ENCODE data around the gene KRTAP1-5. TPM values are rescaled to one million over a fixed set of nuclear protein-coding genes. Genes with fewer than 3 reads are reported as not detected.

KRTAP1-5 gene, protein sequence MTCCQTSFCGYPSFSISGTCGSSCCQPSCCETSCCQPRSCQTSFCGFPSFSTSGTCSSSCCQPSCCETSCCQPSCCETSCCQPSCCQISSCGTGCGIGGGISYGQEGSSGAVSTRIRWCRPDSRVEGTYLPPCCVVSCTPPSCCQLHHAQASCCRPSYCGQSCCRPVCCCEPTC
- not detected in 5 replicates for total RNA-seq (2022; extraction: Qiagen RNA extraction; ENCODE audit: low read depth)

DNA sequence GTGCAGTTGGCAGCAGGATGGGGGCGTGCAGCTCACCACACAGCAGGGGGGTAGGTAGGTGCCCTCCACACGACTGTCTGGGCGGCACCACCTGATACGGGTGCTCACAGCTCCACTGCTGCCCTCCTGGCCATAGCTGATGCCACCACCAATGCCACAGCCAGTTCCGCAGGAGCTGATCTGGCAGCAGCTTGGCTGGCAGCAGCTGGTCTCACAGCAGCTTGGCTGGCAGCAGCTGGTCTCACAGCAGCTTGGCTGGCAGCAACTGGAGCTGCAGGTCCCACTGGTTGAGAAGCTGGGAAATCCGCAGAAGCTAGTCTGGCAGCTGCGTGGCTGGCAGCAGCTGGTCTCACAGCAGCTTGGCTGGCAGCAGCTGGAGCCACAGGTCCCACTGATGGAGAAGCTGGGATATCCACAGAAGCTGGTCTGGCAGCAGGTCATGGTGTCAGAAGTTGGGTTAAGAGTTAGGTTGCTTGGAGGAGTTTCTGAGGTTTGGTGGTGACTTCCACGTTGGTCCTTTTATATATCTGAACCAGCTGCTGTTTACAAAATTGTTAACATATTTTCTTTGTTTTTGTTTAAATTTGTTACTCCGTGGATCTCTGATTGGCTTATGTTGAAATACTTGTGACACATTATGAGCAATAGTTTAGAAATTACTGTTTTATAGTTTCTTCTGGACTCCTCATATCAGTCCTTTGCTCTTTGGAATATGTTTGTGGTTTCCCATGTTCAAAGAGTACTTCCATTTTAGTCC lies at the start of gene KRTAP1-5:
TSS of gene KRTAP1-5 (minus strand) at position 494 of the 757 bp plus-strand sequence. CDS start at position 441, 53 bp downstream.

DNA sequence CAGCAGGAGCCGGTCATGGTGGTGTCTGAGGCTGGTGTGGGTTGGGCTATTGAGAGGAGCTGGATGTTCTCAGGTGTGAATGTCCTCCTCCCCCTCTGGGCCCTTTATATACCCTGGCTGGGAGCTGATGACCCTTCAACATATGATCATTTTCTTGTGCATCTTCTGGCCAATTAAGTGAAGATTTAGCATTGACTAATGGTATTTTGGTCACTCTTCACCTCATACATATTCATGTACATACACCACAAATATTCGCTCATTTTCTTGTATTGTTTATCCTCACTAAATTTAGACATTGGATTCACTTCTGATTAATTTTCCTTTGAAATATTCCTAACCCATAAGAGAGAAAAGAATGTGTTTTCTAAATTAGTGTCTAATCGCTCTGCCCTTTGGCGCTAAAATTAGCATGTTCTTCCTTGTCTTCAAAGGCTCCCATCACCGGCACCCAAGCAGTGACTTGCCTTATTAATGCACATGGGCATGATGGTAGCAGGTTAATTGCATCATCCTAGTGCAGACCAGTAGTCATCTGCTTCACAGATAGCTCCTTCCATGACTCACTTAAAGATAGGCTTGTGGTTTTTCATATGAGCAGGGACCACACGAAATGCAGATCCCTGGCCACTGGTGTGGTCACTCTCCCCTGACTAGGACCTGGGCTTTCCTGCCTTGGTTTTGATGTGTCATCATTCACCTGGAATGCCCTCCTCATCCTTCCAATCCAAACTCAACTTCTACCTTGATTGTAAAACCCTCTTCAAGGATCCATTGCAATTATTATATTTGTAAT lies 39.0 kb upstream of the KRTAP1-5 start, which contains the start of gene KRTAP2-4:
TSS of gene KRTAP2-4 (minus strand) at position 51 of the 796 bp plus-strand sequence. CDS start at position 17, 34 bp downstream.

DNA sequence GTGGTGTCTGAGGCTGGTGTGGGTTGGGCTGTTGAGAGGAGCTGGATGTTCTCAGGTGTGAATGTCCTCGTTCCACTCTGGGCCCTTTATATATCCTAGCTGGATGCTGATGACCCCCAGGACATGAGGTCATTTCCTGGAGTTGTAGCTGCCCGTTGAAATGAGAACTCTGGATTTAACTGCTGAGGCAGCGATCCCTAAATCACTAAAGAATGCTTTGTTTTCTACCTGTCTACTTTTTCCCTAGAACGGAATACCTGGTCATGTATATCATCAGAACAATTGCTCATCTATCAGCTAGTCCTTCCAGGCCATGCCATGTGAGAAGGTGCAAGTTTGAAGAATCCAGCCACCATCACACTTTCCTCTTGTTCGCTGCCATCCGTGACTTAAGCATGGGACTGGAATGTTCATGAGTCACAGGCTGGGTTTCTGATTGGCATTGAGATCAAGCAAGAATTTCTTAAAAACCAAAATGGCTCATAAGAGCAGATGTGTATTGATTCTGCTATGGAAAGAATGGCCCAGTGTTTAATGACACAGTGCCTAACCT lies 33.1 kb upstream of the KRTAP1-5 start, which contains the start of gene KRTAP2-3:
TSS of gene KRTAP2-3 (minus strand) at position 63 of the 553 bp plus-strand sequence. CDS start 64 bp downstream, outside the sequence.

DNA sequence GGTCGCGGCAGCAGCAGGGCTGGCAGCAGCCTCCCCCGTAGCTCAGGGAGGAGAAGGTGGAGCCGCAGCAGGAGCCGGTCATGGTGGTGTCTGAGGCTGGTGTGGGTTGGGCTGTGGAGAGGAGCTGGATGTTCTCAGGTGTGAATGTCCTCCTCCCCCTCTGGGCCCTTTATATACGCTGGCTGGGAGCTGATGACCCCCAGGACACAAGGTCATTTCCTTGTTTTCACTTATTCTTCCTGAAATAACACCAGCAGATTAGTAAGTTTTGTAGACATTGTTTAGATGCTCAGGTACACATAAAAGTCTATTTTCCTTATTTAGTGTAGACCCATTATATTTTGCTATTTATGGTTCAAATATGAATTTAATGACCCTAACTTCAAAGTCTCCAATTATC lies 28.1 kb upstream of the KRTAP1-5 start, which contains the start of gene KRTAP2-2:
TSS of gene KRTAP2-2 (minus strand) at position 101 of the 400 bp plus-strand sequence. CDS start at position 82, 19 bp downstream.

DNA sequence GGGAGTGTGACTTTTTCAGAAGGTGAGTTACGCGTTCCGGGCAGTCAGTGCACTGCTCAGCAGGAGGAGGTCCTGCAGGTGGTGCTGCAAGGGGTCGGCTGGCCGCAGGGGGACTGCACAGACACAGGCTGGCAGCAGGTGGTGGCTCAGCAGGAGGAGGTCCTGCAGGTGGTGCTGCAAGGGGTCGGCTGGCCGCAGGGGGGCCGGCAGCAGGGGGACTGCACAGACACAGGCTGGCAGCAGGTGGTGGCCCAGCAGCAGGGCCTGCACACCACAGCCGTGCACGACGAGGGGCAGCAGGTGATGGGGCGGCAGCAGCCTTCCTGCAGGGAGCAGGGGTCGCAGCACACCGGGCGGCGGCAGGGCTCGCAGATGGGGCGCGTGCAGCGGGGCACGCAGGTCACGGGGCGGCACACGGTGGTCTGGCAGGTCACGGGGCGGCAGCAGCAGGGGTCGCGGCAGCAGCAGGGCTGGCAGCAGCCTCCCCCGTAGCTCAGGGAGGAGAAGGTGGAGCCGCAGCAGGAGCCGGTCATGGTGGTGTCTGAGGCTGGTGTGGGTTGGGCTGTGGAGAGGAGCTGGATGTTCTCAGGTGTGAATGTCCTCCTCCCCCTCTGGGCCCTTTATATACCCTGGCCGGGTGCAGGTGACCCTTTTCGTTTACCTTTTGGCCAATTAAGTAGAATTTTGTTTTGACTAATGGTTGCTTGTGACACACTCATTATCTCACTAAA lies 19.9 kb upstream of the KRTAP1-5 start, which contains the start of gene KRTAP2-1:
TSS of gene KRTAP2-1 (minus strand) at position 582 of the 731 bp plus-strand sequence. CDS start at position 533, 49 bp downstream.

DNA sequence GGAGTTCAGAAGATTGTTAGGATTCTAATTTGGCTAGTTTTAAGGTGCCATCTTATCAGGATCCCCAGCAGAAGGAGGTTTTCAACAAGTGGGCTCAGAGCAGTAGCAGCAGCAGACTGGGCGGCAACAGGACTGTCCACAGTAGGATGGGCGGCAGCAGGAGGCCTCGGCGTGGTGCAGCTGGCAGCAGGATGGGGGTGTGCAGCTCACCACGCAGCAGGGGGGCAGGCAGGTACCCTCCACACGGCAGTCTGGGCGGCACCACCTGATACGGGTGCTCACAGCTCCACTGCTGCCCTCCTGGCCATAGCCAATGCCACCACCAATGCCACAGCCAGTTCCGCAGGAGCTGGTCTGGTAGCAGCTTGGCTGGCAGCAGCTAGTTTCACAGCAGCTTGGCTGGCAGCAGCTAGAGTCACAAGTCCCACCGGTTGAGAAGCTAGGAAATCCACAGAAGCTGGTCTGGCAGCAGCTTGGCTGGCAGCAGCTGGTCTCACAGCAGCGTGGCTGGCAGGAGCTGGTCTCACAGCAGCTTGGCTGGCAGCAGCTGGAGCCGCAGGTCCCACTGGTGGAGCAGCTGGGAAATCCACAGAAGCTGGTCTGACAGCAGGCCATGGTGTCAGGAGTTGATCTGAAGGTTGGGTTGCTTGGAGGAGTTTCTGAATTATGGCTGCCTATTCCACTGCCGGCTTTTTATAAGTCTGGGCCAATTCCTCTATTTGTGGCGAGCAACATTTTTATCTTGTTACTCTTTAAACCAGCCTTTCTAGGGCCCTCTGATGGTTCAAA lies 14.0 kb upstream of the KRTAP1-5 start, which contains the start of gene KRTAP1-1:
TSS of gene KRTAP1-1 (minus strand) at position 668 of the 789 bp plus-strand sequence. CDS start at position 615, 53 bp downstream.

DNA sequence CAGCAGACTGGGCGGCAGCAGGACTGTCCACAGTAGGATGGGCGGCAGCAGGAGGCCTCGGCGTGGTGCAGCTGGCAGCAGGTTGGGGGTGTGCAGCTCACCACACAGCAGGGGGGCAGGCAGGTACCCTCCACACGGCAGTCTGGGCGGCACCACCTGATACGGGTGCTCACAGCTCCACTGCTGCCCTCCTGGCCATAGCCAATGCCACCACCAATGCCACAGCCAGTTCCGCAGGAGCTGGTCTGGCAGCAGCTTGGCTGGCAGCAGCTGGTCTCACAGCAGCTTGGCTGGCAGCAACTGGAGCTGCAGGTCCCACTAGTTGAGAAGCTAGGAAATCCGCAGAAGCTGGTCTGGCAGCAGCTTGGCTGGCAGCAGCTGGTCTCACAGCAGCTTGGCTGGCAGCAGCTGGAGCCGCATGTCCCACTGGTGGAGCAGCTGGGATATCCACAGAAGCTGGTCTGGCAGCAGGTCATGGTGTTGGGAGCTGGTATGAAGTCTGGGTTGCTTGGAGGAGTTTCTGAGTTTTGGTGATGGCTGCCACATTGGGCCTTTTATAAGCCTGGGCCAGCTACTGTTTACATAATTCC lies 7.4 kb upstream of the KRTAP1-5 start, which contains the start of gene KRTAP1-3:
TSS of gene KRTAP1-3 (minus strand) at position 529 of the 590 bp plus-strand sequence. CDS start at position 476, 53 bp downstream.

DNA sequence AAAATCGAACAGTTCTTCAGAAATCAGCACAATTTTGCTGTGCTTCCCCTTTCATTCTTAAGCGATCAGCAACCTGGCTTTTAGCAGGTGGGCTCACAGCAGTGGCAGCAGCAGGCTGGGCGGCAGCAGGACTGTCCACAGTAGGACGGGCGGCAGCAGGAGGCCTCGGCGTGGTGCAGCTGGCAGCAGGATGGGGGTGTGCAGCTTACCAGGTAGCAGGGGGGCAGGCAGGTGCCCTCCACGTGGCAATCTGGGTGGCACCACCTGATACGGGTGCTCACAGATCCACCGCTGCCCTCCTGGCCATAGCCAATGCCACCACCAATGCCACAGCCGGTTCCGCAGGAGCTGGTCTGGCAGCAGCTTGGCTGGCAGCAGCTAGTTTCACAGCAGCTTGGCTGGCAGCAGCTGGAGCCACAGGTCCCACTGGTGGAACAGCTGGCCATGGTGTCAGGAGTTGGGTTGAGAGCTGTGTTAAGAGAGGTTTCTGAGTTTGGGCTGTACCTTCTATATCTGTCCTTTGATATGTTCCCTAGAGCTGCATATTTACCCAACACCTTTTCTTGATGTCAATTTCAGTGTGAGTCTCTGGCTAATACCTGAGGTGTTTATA lies 2.7 kb upstream of the KRTAP1-5 start, which contains the start of gene KRTAP1-4:
TSS of gene KRTAP1-4 (minus strand) at position 563 of the 613 bp plus-strand sequence. CDS start at position 446, 117 bp downstream.

DNA sequence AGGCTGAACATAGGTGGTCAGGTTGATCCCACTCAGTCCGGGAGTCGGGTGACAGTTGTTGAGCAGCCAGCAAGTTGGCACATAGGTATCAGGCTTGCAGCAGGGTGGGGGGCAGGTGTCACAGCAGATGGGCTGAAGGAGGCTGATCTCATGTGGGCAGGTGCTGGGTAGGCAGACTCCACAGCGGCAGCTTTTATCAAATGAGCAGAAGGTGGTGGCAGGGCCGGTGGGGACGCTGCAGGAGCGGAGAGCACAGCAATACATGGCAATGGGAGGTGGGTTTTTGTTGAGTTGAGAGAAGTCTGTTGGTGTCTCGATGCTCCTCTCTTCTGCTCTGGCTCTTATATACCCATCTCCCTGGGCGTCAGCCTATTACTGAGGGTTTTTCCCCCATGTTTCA lies 18.2 kb downstream of the KRTAP1-5 start, which contains the start of gene KRTAP3-1:
TSS of gene KRTAP3-1 (minus strand) at position 318 of the 400 bp plus-strand sequence. CDS start at position 264, 54 bp downstream.

DNA sequence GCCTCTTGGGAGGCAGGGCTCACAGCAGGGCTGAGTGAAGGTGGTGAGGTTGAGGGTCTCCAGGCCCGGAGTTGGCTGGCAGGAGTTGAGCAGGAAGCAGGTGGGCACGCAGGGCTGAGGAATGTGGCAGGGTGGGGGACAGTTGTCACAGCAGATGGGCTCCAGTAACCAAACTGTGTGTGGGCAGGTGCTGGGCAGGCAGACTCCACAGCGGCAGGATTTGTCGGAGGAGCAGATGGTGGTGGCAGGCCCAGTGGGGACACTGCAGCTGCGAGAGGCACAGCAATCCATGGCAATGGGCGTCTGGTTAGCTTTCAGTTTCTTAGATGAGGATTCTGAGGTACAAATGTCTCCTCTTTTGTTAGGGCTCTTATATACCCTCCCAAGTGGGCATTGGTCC lies 27.4 kb downstream of the KRTAP1-5 start, which contains the start of gene KRTAP3-2:
TSS of gene KRTAP3-2 (minus strand) at position 344 of the 400 bp plus-strand sequence. CDS start at position 291, 53 bp downstream.

DNA sequence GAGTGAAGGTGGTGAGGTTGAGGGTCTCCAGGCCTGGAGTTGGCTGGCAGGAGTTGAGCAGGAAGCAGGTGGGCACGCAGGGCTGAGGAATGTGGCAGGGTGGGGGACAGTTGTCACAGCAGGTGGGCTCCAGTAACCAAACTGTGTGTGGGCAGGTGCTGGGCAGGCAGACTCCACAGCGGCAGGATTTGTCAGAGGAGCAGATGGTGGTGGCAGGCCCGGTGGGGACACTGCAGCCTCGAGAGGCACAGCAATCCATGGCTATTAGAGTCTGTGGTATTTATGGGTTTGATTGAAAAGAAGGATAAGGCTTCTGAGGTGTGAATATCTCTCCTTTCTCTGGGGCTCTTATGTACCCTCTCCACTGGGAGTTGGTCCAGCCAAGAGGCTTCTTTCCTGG lies 33.2 kb downstream of the KRTAP1-5 start, which contains the start of gene KRTAP3-3:
TSS of gene KRTAP3-3 (minus strand) at position 326 of the 400 bp plus-strand sequence. CDS start at position 259, 67 bp downstream.

DNA sequence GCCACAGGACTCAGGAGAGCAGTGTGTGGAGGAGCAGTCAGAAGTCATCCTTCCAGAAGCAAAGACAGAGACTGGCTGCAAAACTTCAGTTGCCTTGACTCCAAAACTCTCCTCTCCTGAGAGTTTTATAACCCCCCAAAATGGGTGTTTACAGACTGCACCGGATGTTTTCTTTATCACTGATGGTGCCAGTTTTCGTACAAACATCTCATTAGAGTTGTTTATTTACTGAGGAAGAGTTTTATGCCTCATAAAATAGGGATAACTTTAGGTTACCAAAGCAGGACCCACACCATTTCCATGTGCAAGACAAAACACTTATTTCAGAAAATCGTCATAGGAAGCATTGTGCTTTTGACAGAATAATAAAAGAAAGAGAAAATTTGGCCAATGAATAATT lies 42.8 kb downstream of the KRTAP1-5 start, which contains the start of gene KRT40:
TSS of gene KRT40 (minus strand) at position 101 of the 400 bp plus-strand sequence. CDS start at position 48, 53 bp downstream.

Other genes with a start within 250 kb of the KRTAP1-5 start
- not detected in 5 replicates for gene KRT27, start 244.7 kb downstream of the KRTAP1-5 start, total RNA-seq (2022; extraction: Qiagen RNA extraction; ENCODE audit: low read depth)
- not detected in 5 replicates for gene KRT28, start 227.2 kb downstream of the KRTAP1-5 start, total RNA-seq (2022; extraction: Qiagen RNA extraction; ENCODE audit: low read depth)
- gene KRT10, start 204.6 kb downstream of the KRTAP1-5 start, total RNA-seq (2022; extraction: Qiagen RNA extraction; ENCODE audit: low read depth), result 99.6 to 118 TPM (median 105 TPM) in 5 replicates
- not detected in 5 replicates for gene KRT12, start 160.0 kb downstream of the KRTAP1-5 start, total RNA-seq (2022; extraction: Qiagen RNA extraction; ENCODE audit: low read depth)
- 0.18 to 0.61 TPM (median 0.31 TPM) in 5 replicates for gene KRT20, start 142.0 kb downstream of the KRTAP1-5 start, total RNA-seq (2022; extraction: Qiagen RNA extraction; ENCODE audit: low read depth)
- 0.08 to 0.31 TPM (median 0.18 TPM) in 3 of 5 replicates, not detected in the others for gene KRT23, start 89.6 kb downstream of the KRTAP1-5 start, total RNA-seq (2022; extraction: Qiagen RNA extraction; ENCODE audit: low read depth)
- not detected in 5 replicates for gene KRT39, start 60.3 kb downstream of the KRTAP1-5 start, total RNA-seq (2022; extraction: Qiagen RNA extraction; ENCODE audit: low read depth)
- gene KRT40, start 42.9 kb downstream of the KRTAP1-5 start, total RNA-seq (2022; extraction: Qiagen RNA extraction; ENCODE audit: low read depth), result not detected in 5 replicates
- not detected in 5 replicates for gene KRTAP3-3, start 33.0 kb downstream of the KRTAP1-5 start, total RNA-seq (2022; extraction: Qiagen RNA extraction; ENCODE audit: low read depth)
- not detected in 5 replicates for gene KRTAP3-2, start 27.3 kb downstream of the KRTAP1-5 start, total RNA-seq (2022; extraction: Qiagen RNA extraction; ENCODE audit: low read depth)
- gene KRTAP3-1, start 18.1 kb downstream of the KRTAP1-5 start, total RNA-seq (2022; extraction: Qiagen RNA extraction; ENCODE audit: low read depth), result not detected in 5 replicates
- not detected in 5 replicates for gene KRTAP1-4, start 3.0 kb upstream of the KRTAP1-5 start, total RNA-seq (2022; extraction: Qiagen RNA extraction; ENCODE audit: low read depth)
- not detected in 5 replicates for gene KRTAP1-3, start 7.7 kb upstream of the KRTAP1-5 start, total RNA-seq (2022; extraction: Qiagen RNA extraction; ENCODE audit: low read depth)
- not detected in 5 replicates for gene KRTAP1-1, start 14.2 kb upstream of the KRTAP1-5 start, total RNA-seq (2022; extraction: Qiagen RNA extraction; ENCODE audit: low read depth)
- gene KRTAP2-1, start 20.1 kb upstream of the KRTAP1-5 start, total RNA-seq (2022; extraction: Qiagen RNA extraction; ENCODE audit: low read depth), result not detected in 5 replicates
- gene KRTAP2-2, start 28.0 kb upstream of the KRTAP1-5 start, total RNA-seq (2022; extraction: Qiagen RNA extraction; ENCODE audit: low read depth), result not detected in 5 replicates
- gene KRTAP2-3, start 32.9 kb upstream of the KRTAP1-5 start, total RNA-seq (2022; extraction: Qiagen RNA extraction; ENCODE audit: low read depth), result not detected in 5 replicates
- not detected in 5 replicates for gene KRTAP2-4, start 38.7 kb upstream of the KRTAP1-5 start, total RNA-seq (2022; extraction: Qiagen RNA extraction; ENCODE audit: low read depth)
- not detected in 5 replicates for gene KRTAP4-7, start 56.9 kb upstream of the KRTAP1-5 start, total RNA-seq (2022; extraction: Qiagen RNA extraction; ENCODE audit: low read depth)
- not detected in 5 replicates for gene KRTAP4-8, start 70.9 kb upstream of the KRTAP1-5 start, total RNA-seq (2022; extraction: Qiagen RNA extraction; ENCODE audit: low read depth)
- not detected in 5 replicates for gene KRTAP4-16, start 75.0 kb upstream of the KRTAP1-5 start, total RNA-seq (2022; extraction: Qiagen RNA extraction; ENCODE audit: low read depth)
- not detected in 5 replicates for gene KRTAP4-9, start 78.2 kb upstream of the KRTAP1-5 start, total RNA-seq (2022; extraction: Qiagen RNA extraction; ENCODE audit: low read depth)
- gene KRTAP4-11, start 91.2 kb upstream of the KRTAP1-5 start, total RNA-seq (2022; extraction: Qiagen RNA extraction; ENCODE audit: low read depth), result not detected in 5 replicates
- gene KRTAP4-12, start 97.0 kb upstream of the KRTAP1-5 start, total RNA-seq (2022; extraction: Qiagen RNA extraction; ENCODE audit: low read depth), result not detected in 5 replicates
- not detected in 5 replicates for gene KRTAP4-6, start 113.3 kb upstream of the KRTAP1-5 start, total RNA-seq (2022; extraction: Qiagen RNA extraction; ENCODE audit: low read depth)
- gene KRTAP4-5, start 122.6 kb upstream of the KRTAP1-5 start, total RNA-seq (2022; extraction: Qiagen RNA extraction; ENCODE audit: low read depth), result not detected in 5 replicates
- gene KRTAP4-4, start 133.5 kb upstream of the KRTAP1-5 start, total RNA-seq (2022; extraction: Qiagen RNA extraction; ENCODE audit: low read depth), result not detected in 5 replicates
- gene KRTAP4-3, start 141.0 kb upstream of the KRTAP1-5 start, total RNA-seq (2022; extraction: Qiagen RNA extraction; ENCODE audit: low read depth), result not detected in 5 replicates
- not detected in 5 replicates for gene KRTAP4-2, start 151.0 kb upstream of the KRTAP1-5 start, total RNA-seq (2022; extraction: Qiagen RNA extraction; ENCODE audit: low read depth)
- gene KRTAP4-1, start 157.7 kb upstream of the KRTAP1-5 start, total RNA-seq (2022; extraction: Qiagen RNA extraction; ENCODE audit: low read depth), result 0.32 TPM in 1 of 5 replicates, not detected in the others
- gene KRTAP9-1, start 162.7 kb upstream of the KRTAP1-5 start, total RNA-seq (2022; extraction: Qiagen RNA extraction; ENCODE audit: low read depth), result not detected in 5 replicates
- not detected in 5 replicates for gene KRTAP9-2, start 199.4 kb upstream of the KRTAP1-5 start, total RNA-seq (2022; extraction: Qiagen RNA extraction; ENCODE audit: low read depth)
- not detected in 5 replicates for gene KRTAP9-3, start 205.2 kb upstream of the KRTAP1-5 start, total RNA-seq (2022; extraction: Qiagen RNA extraction; ENCODE audit: low read depth)
- not detected in 5 replicates for gene KRTAP9-8, start 210.8 kb upstream of the KRTAP1-5 start, total RNA-seq (2022; extraction: Qiagen RNA extraction; ENCODE audit: low read depth)
- not detected in 5 replicates for gene KRTAP9-4, start 222.5 kb upstream of the KRTAP1-5 start, total RNA-seq (2022; extraction: Qiagen RNA extraction; ENCODE audit: low read depth)
- gene KRTAP9-9, start 228.2 kb upstream of the KRTAP1-5 start, total RNA-seq (2022; extraction: Qiagen RNA extraction; ENCODE audit: low read depth), result not detected in 5 replicates
- gene KRTAP9-6, start 238.2 kb upstream of the KRTAP1-5 start, total RNA-seq (2022; extraction: Qiagen RNA extraction; ENCODE audit: low read depth), result not detected in 5 replicates
- not detected in 5 replicates for gene KRTAP9-7, start 248.5 kb upstream of the KRTAP1-5 start, total RNA-seq (2022; extraction: Qiagen RNA extraction; ENCODE audit: low read depth)